ENCODE measurements around the gene PLK5.
A peak's percentile ranks its signal among the peaks of the same experiment; 100 is the strongest.

Gene PLK5

DNA sequence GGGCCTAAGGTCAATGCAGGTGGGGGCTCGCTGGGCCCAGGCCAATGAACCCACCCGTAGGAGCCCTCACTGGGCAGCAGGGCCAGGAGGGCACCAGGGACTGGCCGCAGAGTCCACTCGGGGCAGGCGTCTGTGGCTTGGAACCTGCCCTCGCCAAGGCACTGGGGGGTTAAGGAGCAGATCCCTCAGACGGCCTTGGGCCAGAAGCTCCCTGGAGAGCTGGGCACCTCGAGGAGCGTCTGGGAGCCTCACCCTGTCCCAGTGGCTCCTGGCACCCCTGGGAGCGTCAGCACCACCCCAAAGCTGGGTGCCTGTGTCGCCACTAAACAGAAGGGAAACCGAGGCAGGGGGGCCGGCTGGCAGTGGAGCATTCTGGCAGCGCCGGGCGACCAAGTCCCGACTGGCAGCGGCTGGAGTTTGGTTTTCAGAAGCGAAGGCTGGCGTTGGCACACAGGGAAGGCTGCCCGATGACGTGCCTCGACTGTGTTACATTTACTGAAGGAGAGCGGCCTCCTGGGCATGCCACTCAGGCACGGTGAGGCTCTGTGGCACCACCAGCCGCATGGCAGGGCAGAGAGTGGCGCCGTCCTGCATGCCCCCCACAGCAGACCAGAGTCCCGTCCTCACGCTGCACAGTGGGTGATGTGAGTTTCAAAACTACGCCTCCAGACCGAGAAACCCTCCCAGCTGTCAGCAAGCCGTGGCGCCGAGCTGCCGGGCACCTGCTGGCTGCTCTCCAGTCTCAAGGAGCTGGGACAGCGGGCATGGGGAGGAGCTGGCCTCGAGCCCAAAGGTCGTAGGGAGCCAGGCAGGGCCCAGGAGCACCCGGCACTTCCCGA is 53.4 kb downstream of the PLK5 start:
- peak; percentile 20 for DNase-seq (ENCODE audit: low spot score)

GRCh38 chr19:1577929-1578618 is 54.2 kb downstream of the PLK5 start:
- DNase-seq (ENCODE audit: low spot score) = peak; percentile 23

GRCh38 chr19:1579222-1579621 is 55.3 kb downstream of the PLK5 start:
- DNase-seq (ENCODE audit: low spot score) = peak; percentile 33

- no peak for DNase-seq (ENCODE audit: low spot score)
Observed at GRCh38 chr19:1580382-1580781, 56.5 kb downstream of the PLK5 start.

- DNase-seq (ENCODE audit: low spot score) = no peak
Observed at GRCh38 chr19:1580957-1581356, 57.1 kb downstream of the PLK5 start.

DNA sequence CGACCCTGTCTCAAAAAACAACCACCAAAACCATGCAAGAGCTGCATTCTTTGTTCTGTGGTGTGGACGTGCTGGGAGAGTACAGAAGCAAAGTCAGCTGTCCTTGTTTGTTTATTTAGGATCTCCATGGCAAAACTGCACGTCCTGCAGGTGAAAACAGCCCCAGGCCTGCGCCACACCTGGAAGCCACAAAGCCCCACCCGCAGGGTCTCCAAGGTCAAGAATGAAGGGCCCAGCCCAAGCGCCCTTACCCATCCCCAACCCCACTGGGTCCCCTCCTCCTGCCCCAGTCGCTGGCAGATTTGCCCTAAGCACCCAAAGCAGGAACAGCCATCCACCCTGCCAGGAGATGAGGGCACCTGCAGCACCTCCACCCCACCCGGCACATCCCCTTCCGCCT is 58.3 kb downstream of the PLK5 start:
- DNase-seq (ENCODE audit: low spot score) = peak; percentile 22

GRCh38 chr19:1584500-1585242 is 60.8 kb downstream of the PLK5 start:
- peak; percentile 36 for DNase-seq (ENCODE audit: low spot score)

GRCh38 chr19:1585243-1585580 is 61.3 kb downstream of the PLK5 start:
- peak; percentile 27 for DNase-seq (ENCODE audit: low spot score)

Data from D341Med (cell line).